SW480 (cell line): Measurements from ENCODE around the gene WDR70.
"Not testable (repeated sequence)": the region's sequence is repeated elsewhere in the genome, so short reads cannot be mapped to it uniquely, and the experiment has no call there.

ENCODE experiments used
- DNase-seq: peaks from one replicate; pipeline ENCODE4 v3.0.0-alpha.2; 2016; ENCODE audit warnings: low spot score

The WDR70 gene

GRCh38 chr5:37517686-37518085 lies 138.6 kb downstream of the WDR70 start:
- DNase-seq, result no peak

GRCh38 chr5:37518356-37518755 lies 139.2 kb downstream of the WDR70 start:
- DNase-seq, result not testable (repeated sequence)

- DNase-seq, result no peak
Observed at GRCh38 chr5:37519304-37519703, 140.2 kb downstream of the WDR70 start.

- no peak for DNase-seq
Observed at GRCh38 chr5:37519807-37520206, 140.7 kb downstream of the WDR70 start.

GRCh38 chr5:37520811-37521210 lies 141.7 kb downstream of the WDR70 start:
- no peak for DNase-seq

GRCh38 chr5:37532976-37533740 lies 154.0 kb downstream of the WDR70 start:
- no peak for DNase-seq

- no peak for DNase-seq
Observed at GRCh38 chr5:37533851-37534250, 154.7 kb downstream of the WDR70 start.

- DNase-seq, result no peak
Observed at GRCh38 chr5:37539459-37539858, 160.3 kb downstream of the WDR70 start.

- no peak for DNase-seq
Observed at GRCh38 chr5:37543216-37543615, 164.1 kb downstream of the WDR70 start.

GRCh38 chr5:37549411-37549810 lies 170.3 kb downstream of the WDR70 start:
- no peak for DNase-seq

GRCh38 chr5:37552161-37552560 lies 173.0 kb downstream of the WDR70 start:
- DNase-seq, result no peak

GRCh38 chr5:37552770-37553719 lies 173.9 kb downstream of the WDR70 start:
- DNase-seq, result no peak

GRCh38 chr5:37553720-37554404 lies 174.7 kb downstream of the WDR70 start:
- DNase-seq, result no peak

GRCh38 chr5:37554405-37554739 lies 175.3 kb downstream of the WDR70 start:
- no peak for DNase-seq

GRCh38 chr5:37554938-37555337 lies 175.8 kb downstream of the WDR70 start:
- no peak for DNase-seq

GRCh38 chr5:37557734-37558293 lies 178.7 kb downstream of the WDR70 start:
- no peak for DNase-seq

- no peak for DNase-seq
Observed at GRCh38 chr5:37565062-37565670, 186.0 kb downstream of the WDR70 start.

GRCh38 chr5:37567566-37567965 lies 188.4 kb downstream of the WDR70 start:
- no peak for DNase-seq

- no peak for DNase-seq
Observed at GRCh38 chr5:37568018-37568753, 189.1 kb downstream of the WDR70 start.

GRCh38 chr5:37568893-37569292 lies 189.8 kb downstream of the WDR70 start:
- no peak for DNase-seq

GRCh38 chr5:37569466-37569865 lies 190.3 kb downstream of the WDR70 start:
- DNase-seq, result no peak
